ENCODE data around the gene TRUB1.
A peak's percentile ranks its signal among the peaks of the same experiment; 100 is the strongest.
"Not testable (repeated sequence)": the region's sequence is repeated elsewhere in the genome, so short reads cannot be mapped to it uniquely, and the experiment has no call there.

TRUB1 gene

DNA sequence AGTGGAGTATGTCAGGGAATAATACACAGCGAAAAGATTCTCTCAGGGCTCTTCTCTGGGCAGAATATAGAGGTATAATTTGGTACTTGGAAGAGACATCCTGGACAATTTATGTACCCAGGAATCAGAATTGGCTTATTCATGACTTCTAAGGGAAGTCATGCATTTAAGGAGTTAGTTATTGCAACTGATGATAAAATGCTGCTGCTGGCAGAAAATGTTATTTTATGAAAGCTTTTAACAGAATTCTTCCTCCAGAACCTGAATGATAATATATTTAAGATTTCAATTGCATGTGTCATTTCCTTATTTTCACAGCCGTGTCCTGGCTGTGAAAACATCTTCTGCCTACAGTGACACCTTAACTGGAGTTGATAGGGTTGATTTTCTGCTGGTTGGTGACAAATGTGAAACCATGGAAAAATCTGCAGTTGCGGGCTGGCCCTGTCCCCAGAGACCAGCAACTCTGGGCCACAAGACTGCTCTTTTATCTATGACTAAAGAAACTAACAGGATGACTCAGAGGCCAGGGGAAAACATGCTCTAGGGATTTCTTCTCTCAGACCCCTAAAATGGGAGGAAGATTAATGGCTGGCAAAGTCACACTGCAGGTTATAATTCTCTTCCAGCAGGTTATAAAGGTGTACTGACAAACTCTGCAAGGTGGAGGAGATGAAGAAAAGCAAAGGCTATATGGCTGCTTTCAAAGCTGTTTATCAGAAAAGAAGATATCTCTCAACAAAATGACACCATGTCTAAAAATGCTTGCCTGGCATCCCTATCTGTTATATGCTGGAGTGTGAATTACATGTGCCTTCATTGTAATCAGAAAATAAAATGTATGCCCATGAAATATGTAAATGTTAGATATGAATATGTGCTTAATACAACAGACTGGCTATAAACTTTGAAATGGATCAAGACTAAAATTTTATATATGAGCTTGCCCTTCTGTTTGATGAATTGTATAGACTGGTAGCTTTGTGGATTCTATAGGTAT is 12.1 kb upstream of the TRUB1 start:
- DNase-seq, result no peak

DNA sequence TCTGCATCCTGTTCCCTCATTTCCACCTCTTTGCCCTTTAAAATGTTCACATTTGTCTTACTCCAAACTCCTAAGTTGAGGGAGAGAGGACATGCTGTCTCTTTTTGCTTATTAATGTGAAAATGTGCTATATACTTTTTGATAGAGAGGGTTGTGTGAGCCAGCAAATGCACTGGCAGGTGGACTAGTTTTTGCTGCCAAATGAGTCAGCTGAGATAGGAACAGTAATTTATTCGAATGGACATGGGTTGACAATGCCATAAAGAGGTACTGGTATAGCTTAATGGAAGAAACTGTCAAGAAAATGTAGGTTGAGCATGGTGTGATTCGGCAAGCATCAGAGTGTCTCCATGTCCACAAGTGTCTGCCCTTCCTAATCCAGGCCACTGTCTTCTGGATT is 9.2 kb upstream of the TRUB1 start:
- no peak for DNase-seq

DNA sequence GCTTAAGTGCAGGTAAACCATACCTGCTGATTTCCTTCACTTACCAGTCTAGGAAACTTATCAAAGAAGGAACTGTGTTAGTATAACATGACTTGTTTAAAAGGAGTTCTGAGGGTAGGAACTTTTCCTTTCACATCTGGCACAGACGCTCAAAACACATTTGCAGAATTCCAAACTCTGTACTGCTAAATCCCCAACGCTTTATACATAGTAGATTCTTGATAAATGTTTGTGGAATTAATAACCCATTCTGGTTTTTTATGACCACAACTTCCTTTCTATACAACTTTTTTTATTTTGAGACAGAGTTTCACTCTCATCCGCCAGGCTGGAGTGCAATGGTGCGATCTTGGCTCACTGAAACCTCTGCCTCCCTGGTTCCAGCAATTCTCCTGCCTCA is 7.7 kb upstream of the TRUB1 start:
- no peak for DNase-seq

DNA sequence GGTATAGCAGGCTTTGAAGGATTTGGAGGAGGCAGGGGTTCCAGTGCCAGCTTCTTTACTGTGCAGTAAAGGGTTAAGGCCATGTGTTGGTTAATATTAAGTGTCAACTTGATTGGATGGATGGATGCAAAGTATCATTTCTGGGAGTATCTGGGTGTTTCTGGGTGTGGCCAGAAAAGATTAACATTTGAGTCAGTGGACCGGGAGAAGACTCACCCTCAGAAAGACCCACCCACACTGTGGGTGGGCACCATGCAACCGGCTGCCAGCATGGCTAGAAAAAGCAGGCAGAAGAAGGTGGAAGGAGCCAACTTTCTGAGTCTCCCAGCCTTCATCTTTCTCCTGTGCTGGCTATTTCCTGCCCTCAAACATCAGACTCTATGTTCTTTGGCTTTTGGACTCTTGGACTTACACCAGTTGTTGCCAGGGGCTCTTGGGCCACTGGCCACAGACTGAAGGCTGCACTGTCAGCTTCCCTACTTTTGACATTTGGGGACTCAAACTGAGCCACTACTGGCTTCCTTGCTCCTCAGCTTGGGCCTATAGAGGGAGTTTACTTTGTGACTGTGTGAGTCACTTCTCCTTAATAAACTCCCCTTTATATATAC is 6.8 kb upstream of the TRUB1 start:
- DNase-seq, result no peak

DNA sequence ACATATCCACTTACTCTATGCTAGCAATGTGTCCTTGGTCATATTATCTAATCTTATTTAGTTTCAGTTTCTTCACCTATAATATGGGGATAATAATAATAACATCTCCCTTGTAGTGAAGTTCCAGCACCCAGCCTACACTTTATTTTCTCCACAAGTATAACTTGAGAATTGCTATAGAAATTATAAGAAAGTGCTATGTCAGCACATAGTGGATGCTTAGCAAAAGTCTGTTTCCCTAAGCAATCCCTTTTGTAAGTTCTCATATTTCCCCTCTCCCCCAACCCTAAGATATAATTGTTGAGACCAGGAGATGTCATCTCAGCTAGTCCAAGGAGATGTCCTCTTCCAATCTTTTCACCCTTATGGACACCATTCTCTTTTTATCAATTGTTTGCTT is 5.8 kb upstream of the TRUB1 start:
- DNase-seq, result no peak

DNA sequence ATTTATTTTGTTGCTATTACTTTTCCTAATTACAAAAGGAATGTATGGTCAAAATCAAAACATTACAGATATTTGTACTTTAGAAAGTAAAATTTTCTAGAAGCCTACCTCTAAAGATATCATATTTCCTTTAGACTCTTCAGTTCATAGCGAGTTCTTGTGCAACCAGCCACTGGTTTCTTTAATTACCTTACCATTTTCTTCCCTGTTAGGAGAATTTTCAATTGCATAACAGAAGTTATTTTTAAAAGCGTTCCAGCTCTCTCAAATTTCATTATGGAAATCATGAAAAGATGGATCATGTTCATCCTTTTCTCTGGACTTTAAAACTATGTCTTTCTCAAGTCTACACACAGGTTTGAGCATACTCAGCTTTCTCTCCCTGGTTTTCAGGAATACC is 5.0 kb upstream of the TRUB1 start:
- no peak for DNase-seq

DNA sequence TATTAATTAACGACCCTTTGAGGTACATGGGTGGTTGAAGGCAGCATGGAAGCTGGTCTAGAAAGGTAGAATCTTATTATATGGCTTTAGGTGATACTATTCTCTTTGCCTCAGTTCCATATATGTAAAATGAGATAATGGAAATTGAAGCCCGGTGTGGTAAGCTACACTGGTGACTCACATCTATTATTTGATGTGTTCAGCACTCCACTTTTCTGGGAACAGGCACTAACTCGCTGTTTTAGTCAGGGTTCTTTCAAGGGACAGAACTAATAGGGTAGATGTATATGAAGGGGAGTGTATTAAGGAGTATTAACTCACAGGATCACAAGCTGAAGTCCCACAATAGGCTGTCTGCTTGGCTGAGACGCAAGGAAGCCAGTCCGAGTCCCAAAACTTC is 4.4 kb upstream of the TRUB1 start:
- no peak for DNase-seq

DNA sequence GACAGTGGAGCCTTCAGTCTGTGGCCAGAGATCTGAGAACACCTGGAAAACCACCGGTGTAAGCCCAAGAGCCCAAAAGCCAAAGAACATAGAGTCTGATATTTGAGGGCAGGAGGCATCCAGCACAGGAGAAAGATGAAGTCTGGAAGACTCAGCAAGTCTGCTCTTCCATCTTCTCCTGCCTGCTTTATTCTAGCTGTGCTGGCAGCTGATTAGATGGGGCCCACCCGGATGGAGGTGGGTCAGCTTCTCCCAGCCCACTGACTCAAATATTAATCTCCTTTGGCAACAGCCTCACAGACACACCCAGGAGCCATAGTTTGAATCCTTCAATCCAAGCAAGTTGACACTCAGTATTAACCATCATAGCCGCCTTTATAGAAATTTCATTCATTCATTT is 4.0 kb upstream of the TRUB1 start:
- DNase-seq, result not testable (repeated sequence)

DNA sequence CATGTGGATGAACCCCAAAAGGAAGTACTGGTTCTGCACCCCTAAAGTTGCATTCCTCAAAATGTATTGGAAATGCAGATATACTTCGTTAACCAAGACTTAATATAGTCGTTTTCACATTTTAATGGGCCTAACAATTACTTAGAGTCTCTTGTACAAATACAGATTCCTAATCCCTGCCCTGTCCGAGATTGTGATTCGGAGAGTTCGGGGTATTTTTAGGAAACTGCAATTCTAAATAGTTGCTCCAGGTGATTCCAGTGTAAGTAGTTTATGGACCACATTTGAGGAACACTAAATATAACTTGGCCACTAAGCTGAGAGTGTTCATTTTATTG is 830 bp downstream of the TRUB1 start:
- no peak for DNase-seq

DNA sequence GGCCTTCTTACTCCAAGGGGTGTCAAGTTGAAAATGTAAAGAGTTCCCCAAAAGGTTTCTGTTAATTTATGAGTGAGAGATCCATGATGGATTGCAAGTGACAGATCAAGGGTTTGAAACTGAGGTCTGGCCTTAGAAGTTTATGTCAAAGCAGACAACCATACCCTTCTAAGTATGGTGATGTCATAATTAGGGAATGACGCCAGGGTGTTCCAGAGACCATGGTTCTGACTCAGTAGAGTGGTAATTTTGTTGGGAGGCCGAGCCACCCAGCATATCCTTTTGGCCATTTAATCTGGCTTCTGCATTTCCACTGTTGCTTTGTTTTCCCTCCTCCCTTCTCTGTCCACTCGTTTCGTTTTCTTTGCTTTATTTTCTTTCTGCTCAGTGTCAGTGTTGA is 2.7 kb downstream of the TRUB1 start:
- no peak for DNase-seq

DNA sequence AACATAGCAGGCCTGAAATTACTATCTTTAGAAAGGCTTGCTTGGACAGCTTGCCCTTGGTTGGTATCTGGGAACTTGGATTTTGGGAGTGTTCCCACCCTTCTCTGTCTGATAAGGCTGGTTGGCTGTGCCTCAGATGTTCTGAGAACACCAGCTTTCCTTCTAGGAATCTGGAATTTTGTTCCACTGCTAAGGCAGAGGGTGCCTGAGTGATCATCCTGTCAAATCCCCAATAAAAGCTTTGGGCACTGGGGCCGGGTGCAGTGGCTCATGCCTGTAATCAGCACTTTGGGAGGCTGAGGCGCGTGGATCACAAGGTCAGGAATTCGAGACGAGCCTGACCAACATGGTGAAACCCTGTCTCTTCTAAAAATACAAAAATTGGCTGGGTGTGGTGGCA is 5.0 kb downstream of the TRUB1 start:
- no peak for DNase-seq

DNA sequence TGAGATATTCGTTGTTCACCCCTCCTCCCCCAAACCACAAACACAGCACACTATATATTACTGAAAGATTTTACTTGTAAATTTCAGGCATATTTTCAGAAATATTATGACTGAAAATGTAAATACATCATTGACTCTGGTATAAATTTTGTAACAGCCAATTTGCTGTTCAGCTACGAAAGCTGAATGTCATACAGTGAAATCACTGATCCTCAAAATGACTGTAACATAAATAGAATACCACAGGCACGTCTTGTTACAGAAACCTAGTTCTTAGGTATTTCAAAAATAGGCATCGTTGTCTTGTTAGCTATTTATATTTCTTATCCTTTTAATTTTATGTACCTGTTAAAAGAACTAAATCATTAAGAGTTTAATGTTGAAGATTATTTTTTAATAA is 15.1 kb downstream of the TRUB1 start:
- DNase-seq, result no peak

DNA sequence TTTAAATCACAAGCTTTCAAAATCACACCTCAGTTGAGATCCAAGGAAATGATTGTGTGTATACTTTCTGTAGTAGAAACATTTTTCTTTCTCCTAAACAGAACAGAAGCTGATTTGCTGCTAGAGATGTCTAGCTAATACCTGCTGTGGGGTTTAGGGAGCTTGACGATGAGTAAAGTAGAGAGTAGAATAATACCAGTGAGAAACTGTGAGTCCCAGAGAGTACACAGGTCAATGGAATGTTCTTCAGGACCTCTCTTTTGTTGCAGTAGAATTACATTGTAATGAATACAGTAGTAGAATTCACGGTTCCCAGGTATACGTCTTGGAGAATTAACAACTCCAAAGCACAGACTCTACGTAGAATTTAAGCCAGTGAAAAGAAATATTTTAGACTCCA is 18.0 kb downstream of the TRUB1 start:
- DNase-seq, result no peak

DNA sequence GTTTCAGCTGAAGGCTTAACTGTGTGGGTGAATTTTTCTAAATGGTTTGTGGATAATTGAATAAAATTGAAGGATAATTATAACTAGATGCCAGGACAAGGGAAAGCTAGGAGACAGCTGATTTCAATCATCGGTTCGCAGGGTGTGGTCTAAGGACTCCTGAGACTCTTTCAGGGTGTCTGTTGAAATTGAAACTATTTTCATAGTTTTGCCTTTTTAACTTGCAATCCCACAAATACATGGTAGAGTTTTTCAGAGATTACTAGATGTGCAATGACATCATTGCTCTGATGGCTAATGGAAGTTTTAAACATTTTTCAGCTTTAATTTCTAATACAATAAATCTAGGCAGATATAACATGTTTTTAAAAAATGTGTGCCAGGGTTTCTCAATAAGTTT is 18.5 kb downstream of the TRUB1 start:
- DNase-seq, result no peak

DNA sequence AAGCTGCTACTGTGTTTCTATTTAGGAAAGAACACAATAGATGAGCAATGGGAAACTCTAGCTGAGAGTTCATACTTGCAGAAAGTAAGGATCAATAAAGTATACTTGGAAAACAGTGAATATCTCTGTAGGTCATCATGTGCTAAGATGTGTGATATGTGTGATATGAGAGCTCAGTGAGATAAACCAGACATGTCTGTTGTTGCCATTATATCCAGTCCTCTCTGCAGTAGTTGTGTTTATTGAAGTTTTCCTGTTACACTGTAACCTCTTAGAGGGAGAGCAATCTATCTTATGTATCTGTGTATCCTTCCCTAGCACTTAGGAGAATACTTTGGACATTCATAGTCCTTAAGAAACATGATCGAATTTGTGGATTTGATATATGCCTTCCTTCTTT is 19.1 kb downstream of the TRUB1 start:
- DNase-seq, result no peak

DNA sequence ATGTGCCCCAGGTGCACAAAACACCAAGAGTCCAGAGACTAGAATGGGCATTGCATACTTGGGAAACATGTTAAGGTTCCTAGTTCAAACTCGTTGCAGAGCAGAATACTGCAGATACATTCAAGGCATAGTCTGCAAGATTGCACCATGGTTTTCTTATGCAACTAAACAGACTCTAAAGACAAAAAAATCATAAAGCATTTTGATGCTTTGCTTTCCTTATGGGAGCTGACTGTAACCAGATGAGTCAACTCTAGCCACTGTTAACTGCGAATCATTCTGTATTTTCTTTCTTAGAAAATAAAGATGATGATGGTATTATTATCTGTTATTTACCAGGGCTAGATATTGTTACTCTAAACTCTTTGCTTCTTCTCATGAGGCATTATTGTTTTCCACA is 19.7 kb downstream of the TRUB1 start:
- DNase-seq, result no peak

DNA sequence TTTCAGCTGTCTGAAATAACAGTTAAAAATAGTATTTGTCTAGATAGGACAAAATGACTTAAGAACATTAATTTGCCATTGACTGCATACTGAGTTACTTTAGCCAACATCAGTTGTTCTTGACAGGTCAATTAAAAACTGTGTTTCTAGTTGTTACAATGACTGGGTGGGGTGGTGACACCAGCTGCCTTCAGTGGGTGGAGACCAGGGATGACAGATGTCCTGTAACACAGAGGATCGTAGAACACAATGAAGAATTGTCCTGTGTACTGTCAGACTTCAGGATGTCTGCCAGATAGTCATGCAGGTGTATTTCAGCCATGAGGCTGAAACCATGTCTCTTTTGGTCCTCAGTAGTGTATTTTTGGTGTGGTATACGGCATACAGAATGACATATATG is 24.4 kb downstream of the TRUB1 start:
- DNase-seq, result no peak

DNA sequence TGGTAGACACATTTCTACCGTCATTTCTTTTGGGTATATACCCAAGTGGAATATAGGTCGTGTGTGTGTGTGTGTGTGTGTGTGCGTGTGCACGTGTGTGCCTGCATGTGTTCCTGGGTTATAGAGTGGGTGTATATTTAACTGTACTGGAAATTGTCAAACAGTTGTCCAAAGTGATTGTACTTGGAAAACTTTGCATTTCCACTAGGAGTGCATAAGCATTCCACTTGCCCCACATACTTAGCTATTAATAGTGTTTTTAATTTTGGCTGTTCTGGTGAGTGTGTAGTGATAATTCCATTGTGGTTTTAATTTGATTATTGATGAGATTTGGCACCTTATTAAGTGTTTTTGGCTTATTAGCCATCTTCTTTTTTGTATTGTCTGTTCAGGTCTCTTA is 25.9 kb downstream of the TRUB1 start:
- no peak for DNase-seq

DNA sequence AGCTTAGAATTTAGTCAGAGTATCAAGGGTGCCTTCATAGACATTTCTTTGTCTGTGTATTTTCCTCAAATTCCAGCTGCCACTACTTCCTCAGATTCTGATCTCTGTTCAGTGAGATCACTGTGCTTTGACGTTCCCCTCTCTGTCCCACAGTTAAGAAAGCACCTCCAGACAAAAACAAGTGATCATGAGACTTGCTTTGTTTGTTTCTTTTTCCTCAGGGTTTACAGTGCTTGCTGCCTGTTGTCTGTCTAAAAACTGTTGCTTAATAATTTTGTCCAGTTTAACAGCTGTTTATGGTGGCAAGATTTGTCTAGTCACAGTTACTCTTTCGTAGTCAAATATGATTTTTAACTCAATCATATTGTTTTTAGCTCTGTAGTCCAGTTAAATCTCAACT is 29.1 kb downstream of the TRUB1 start:
- DNase-seq, result no peak

DNA sequence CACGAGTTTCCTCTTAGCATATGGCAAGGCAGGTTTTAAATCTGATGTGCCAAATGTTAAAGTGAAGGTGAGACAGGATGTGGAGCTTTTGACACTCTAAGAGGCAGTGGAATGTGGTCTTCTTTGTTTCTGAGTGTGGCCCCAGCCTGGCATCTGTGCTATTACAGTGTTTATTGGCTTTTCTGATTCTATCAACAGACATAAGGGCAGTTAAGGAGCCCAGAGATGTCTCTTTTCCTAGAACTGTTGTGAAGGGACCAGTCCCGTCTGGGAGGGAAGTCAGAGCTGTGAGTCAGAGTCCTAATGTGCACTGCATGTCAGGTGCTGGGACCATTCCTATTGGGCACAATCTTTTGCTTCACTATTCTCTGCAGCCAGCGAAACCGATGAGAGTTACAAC is 32.5 kb downstream of the TRUB1 start:
- peak in 1 of 2 donors; percentile 0 for DNase-seq

DNA sequence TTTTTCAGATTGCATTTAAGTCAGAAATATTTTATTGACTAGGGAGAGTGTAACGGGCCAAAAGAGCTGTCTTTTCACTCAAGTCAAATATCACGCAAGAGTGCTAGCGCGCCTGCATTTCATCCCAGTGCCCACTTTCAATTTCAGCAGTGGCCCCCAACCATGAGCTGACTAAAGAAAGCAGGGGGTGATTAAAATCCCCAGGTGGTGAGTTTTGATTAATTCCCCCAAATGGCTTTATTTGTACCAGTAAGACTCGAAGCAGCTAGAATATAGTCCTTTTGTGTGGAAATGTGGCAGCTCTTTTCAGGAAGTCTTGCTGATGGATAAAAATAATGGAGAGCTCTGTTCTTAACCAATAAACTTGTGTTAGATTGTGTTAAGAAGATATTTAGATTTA is 35.3 kb downstream of the TRUB1 start:
- DNase-seq, result no peak

DNA sequence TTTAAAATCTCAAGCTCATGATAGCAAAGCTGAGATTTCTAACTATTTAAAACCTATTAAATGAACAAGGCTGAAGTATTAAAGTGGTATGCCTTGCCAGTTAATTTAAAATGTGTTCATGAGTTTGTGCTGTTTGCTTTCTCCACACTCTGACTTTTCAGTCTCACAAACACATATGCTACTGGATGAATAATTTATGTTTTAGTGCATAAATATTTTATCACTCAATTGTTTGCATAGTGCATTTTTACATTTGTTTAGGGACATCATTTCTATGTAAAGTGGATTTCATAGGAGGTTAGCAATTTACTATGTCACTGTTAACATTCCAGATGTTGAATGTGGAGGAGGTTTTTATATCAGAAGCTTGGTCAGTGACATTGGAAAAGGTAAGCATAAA is 36.0 kb downstream of the TRUB1 start:
- DNase-seq, result no peak

DNA sequence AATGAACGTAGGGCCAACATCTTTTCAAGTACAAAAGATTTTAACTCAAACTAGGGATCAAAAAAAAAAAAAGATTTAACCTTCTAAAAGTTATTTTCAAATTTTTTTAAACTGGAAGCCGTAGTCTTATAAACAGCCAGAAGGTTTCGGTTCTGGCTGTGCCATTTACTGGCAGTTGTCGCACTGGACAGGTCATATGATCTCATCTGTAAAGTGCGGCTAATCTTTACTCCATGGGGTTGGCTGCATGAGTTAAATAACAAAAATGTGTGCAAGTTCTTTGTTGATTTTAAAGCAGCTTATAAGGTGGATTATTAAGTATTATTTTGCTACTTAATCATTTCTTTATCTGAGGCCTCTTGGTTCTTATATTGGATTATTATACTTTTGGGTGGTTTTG is 36.6 kb downstream of the TRUB1 start:
- no peak for DNase-seq

DNA sequence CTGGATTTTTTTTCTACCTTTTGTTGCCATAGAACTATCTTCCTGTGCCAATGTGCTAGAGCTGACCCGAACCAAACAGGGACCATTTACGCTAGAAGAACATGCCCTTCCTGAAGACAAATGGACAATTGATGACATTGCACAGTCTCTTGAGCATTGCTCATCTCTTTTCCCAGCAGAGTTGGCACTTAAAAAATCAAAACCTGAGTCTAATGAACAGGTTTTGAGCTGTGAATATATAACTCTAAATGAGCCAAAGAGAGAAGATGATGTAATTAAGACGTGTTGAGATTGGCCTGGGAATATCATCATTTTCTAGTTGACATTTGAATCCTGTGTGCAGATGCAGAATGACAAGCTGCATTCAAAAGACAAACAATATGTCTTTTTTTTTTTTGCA is 37.1 kb downstream of the TRUB1 start:
- no peak for DNase-seq

DNA sequence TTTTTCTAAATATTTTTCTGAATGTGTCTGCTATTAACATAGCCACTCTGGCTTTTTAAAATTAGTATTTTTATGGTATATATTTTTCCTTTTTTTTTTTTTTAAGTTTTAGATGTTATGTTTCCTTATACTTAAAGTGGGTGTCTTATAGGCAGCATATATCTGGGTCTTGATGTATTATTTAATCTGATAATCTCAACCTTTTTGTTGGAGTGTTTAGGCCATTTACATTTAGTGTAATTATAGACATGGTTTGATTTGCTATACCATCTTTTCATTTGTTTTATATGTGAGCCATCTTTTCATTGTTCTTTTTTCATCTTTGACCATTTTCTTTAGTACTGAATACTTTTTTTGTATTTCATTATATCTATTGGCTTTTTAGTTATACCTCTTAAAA is 45.0 kb downstream of the TRUB1 start:
- no peak for DNase-seq
